Keratinocyte (primary cell): Measurements from ENCODE around the gene QPCTL. TPM values are rescaled to one million over a fixed set of nuclear protein-coding genes. Genes with fewer than 3 reads are reported as not detected.

Experiments
- DNase-seq: peaks from one replicate; pipeline ENCODE4 v3.0.0-alpha.2; 2011; ENCODE audit warnings: low read depth, missing footprints, low spot score
- FAIRE-seq: peaks from 2 replicates; lab custom pipeline; 2011; peaks lifted over from hg19 to GRCh38; lab: Jason Lieb, UNC
- H2AFZ ChIP-seq: 2 replicates; pipeline ENCODE4 v1.6.0; 2012; ENCODE audit warnings: low read length, control low read depth, inconsistent platforms; ENCODE audit not compliant: control insufficient read depth
- H3K27ac ChIP-seq: 2 replicates; pipeline ENCODE4 v1.5.1; 2011; ENCODE audit warnings: low read length; ENCODE audit not compliant: control insufficient read depth, insufficient read depth
- H3K27me3 ChIP-seq: 3 replicates; pipeline ENCODE4 v1.6.0; 2011; ENCODE audit warnings: low read length; ENCODE audit not compliant: control insufficient read depth, insufficient read depth; ENCODE audit errors: extremely low read depth
- H3K36me3 ChIP-seq, 2 experiments: 2 replicates in 1 of 2; 3 replicates in 1 of 2; pipeline ENCODE4 v1.5.1; 2011; ENCODE audit warnings: low read length in 2 of 2, mild to moderate bottlenecking in 1 of 2; ENCODE audit not compliant: control insufficient read depth in 2 of 2, insufficient read depth in 2 of 2; ENCODE audit errors: extremely low read depth in 1 of 2
- H3K4me1 ChIP-seq: 3 replicates; pipeline ENCODE4 v1.5.1; 2011; ENCODE audit warnings: low read length; ENCODE audit not compliant: control insufficient read depth, insufficient read depth; ENCODE audit errors: extremely low read depth
- H3K4me2 ChIP-seq: 3 replicates; pipeline ENCODE4 v1.6.0; 2011; ENCODE audit warnings: low read depth, low read length; ENCODE audit not compliant: control insufficient read depth, insufficient read depth; ENCODE audit errors: extremely low read depth
- H3K4me3 ChIP-seq, 3 experiments: fragments of 200-600 bp in 1 of 3; sonication (generic) in 1 of 3; 2 replicates in 2 of 3; 3 replicates in 1 of 3; pipeline ENCODE4 v1.5.1; 2011 to 2016; ENCODE audit warnings: low read length in 3 of 3, mild to moderate bottlenecking in 3 of 3, control low read depth in 2 of 3, inconsistent platforms in 1 of 3, low read depth in 1 of 3, mixed read lengths in 1 of 3, mixed run types in 1 of 3, moderate library complexity in 1 of 3; ENCODE audit not compliant: control insufficient read depth in 2 of 3, insufficient read depth in 2 of 3; ENCODE audit errors: extremely low read depth in 1 of 3
- H3K79me2 ChIP-seq: 2 replicates; pipeline ENCODE4 v1.6.0; 2012; ENCODE audit warnings: low read length; ENCODE audit not compliant: control insufficient read depth, insufficient read depth
- H3K9ac ChIP-seq: 3 replicates; pipeline ENCODE4 v1.6.0; 2011; ENCODE audit warnings: low read length; ENCODE audit not compliant: control insufficient read depth, insufficient read depth; ENCODE audit errors: extremely low read depth
- H3K9me1 ChIP-seq: 3 replicates; pipeline ENCODE4 v1.6.0; 2011; ENCODE audit warnings: low read length; ENCODE audit not compliant: control insufficient read depth, insufficient read depth; ENCODE audit errors: extremely low read depth
- H3K9me3 ChIP-seq: 2 replicates; pipeline ENCODE4 v1.5.1; 2012; ENCODE audit warnings: low read depth, low read length; ENCODE audit not compliant: control insufficient read depth
- H4K20me1 ChIP-seq: 3 replicates; pipeline ENCODE4 v1.6.0; 2011; ENCODE audit warnings: low read length; ENCODE audit not compliant: control insufficient read depth, insufficient read depth; ENCODE audit errors: extremely low read depth
- CTCF ChIP-seq, 3 experiments: IDR thresholded peaks in 1 of 3; conservative IDR thresholded peaks in 1 of 3; optimal IDR thresholded peaks in 1 of 3; 2 replicates in 2 of 3; 3 replicates in 1 of 3; pipeline versions ENCODE3 to v1.5.1; 2011; ENCODE audit warnings: low read length in 3 of 3, mild to moderate bottlenecking in 3 of 3, moderate library complexity in 2 of 3, control low read depth in 1 of 3, inconsistent platforms in 1 of 3; ENCODE audit not compliant: insufficient read depth in 2 of 3; ENCODE audit errors: extremely low read depth in 1 of 3
- EZH2 ChIP-seq: IDR thresholded peaks from one replicate; pipeline ENCODE4 v1.6.1; 2012; ENCODE audit warnings: inconsistent platforms, mild to moderate bottlenecking, low read length, moderate library complexity
- dilution Hi-C: fragments of 300-500 bp; cut with MboI; formaldehyde crosslinking; loops from one replicate; pipeline ENCODE4 v1.7.0; 2020; ENCODE audit warnings: low sequenced_read_pairs; ENCODE audit not compliant: extremely low pct_ligation_motif_present
- polyA plus RNA-seq, 5 experiments: library from polyadenylated mRNA; depleted of rRNA in 3 of 5; stranded (reverse) in 3 of 5; stranded (forward) in 1 of 5; unstranded in 1 of 5; fragments of >200 nt; gene quantifications; 1 replicate in 1 of 5; 2 replicates in 3 of 5; 3 replicates in 1 of 5; pipeline versions ENCODE4 v1.2.1 to v1.2.3, GENCODE V29; 2011 to 2012; ENCODE audit warnings: missing spikeins in 2 of 5, low read depth in 1 of 5, low replicate concordance in 1 of 5

Gene QPCTL
- polyA plus RNA-seq, 1 donor (not counting 4 experiments of a cell fraction or from before 2014, with no cell fraction given): 11.9 TPM

- H3K27ac ChIP-seq: peak overlapping the region; percentile 72
- H3K36me3 ChIP-seq: peaks cover 19 to 20% of the 10 kb centered on the region in 2 experiments
- H3K9ac ChIP-seq: peak overlapping the region; percentile 82
- peaks cover 65% of the 10 kb centered on the region for H3K79me2 ChIP-seq
- no peak for DNase-seq
- H2AFZ ChIP-seq: peak overlapping the region; percentile 20
- dilution Hi-C loops: no loop called here
- TF ChIP-seq EZH2 (no peak), CTCF (optimal IDR thresholded peaks at IDR 0.05 in 1 of 3, IDR thresholded peaks at IDR 0.05 in 1 of 3, conservative IDR thresholded peaks at IDR 0.05 in 1 of 3; ENCODE audit: extremely low read depth in 1 of 3, insufficient read depth in 2 of 3, low read length in 3 of 3) (no peak)
- H3K9me1 ChIP-seq: no peaks in the 10 kb centered on the region
- no peaks in the 10 kb centered on the region for H3K27me3 ChIP-seq
- peak; percentile 74 for FAIRE-seq
- no peaks in the 10 kb centered on the region for H3K9me3 ChIP-seq
- H3K4me2 ChIP-seq: peak overlapping the region; percentile 94
- peak overlapping the region; percentile 47 to 83 (median 76) for H3K4me3 ChIP-seq
- H4K20me1 ChIP-seq: no peaks in the 10 kb centered on the region
- peaks cover 15% of the 10 kb centered on the region for H3K4me1 ChIP-seq
Observed at GRCh38 chr19:45716359-45717130, 24.1 kb downstream of the QPCTL start.

DNA sequence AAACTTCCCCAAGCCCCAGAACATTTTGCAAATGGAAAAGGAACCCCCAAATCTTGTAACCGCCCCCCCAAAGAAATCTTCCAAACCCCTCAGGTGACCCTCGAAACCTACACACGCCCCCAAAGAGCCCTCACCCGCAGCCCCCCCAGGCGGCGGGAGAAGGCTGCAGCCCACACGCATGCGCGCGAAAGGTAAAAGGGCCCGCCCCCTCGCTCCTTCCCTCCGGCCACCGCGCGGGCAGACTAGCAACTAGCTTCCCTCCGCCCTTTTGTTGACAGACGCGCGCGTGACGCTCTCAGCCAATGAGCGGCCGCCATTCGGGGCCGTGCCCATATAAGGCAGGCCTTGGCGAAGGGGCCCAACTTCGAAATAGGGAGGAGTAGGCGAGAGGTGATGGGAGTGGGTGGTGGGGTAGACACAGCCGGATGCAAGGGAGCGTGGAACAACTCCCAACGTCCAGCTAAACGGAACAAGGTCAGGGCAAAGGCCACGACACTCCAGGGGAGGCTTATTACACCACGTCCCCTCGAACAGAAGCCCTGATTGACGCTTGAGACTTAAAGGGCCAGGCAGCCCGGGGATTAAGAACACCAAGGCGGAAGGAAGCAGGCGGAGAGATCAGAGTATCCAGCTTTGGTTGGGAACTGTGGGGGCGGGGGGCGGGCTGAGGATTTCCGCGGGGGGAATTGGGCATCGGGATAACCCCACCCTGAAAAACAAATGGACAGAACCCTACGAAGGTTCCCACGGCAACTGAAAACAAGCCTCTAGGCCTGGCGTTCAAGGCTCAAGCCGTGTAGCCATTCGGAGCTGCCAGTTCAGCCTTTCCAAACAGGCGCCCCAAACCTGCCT, 24.9 kb downstream of the QPCTL start:
- dilution Hi-C loops: no loop called here

More for the DNA sequence above, 24.9 kb downstream of the QPCTL start:
- H3K9ac ChIP-seq: peak overlapping the region; percentile 82
- H4K20me1 ChIP-seq: peaks cover 3% of the 10 kb centered on the region
- peak overlapping the region; percentile 47 to 83 (median 76) for H3K4me3 ChIP-seq
- no peak for TF ChIP-seq EZH2
- TF ChIP-seq CTCF (optimal IDR thresholded peaks at IDR 0.05 in 1 of 3, IDR thresholded peaks at IDR 0.05 in 1 of 3, conservative IDR thresholded peaks at IDR 0.05 in 1 of 3; ENCODE audit: extremely low read depth in 1 of 3, insufficient read depth in 2 of 3, low read length in 3 of 3): peak in 2 of 3 experiments; percentile 20 to 29
- H3K9me3 ChIP-seq: no peaks in the 10 kb centered on the region
- H3K9me1 ChIP-seq: no peaks in the 10 kb centered on the region
- H3K4me1 ChIP-seq: peaks cover 21% of the 10 kb centered on the region
- H3K4me2 ChIP-seq: peak overlapping the region; percentile 94
- H2AFZ ChIP-seq: peak overlapping the region; percentile 98
- peak; percentile 77 for DNase-seq
- peaks cover 64% of the 10 kb centered on the region for H3K79me2 ChIP-seq
- H3K27me3 ChIP-seq: no peaks in the 10 kb centered on the region
- peaks cover 17 to 19% of the 10 kb centered on the region in 2 experiments for H3K36me3 ChIP-seq
- peak overlapping the region; percentile 94 for H3K27ac ChIP-seq
- FAIRE-seq: peak; percentile 65
